Cardiac fibroblast (primary cell): ENCODE results near the gene CSNK1E.

Experiments
- DNase-seq, 2 donors: peaks; one replicate each; pipeline versions ENCODE4 v3.0.0 to v3.0.0-alpha.2; 2010; ENCODE audit warnings: low read depth in 2 of 2
- H3K4me3 ChIP-seq, 2 donors: replicated peaks in 1 of 2; 1 replicate in 1 of 2; 2 replicates in 1 of 2; pipeline ENCODE4 v1.5.1; 2011; ENCODE audit warnings: low read depth in 2 of 2, low read length in 2 of 2, mild to moderate bottlenecking in 2 of 2, moderate library complexity in 1 of 2
- TF ChIP-seq, protein P1 (sequence below): IDR thresholded peaks from one replicate; pipeline ENCODE4 v1.5.1; 2011; ENCODE audit warnings: low read depth, mild to moderate bottlenecking, low read length, inconsistent platforms

The CSNK1E gene

DNA sequence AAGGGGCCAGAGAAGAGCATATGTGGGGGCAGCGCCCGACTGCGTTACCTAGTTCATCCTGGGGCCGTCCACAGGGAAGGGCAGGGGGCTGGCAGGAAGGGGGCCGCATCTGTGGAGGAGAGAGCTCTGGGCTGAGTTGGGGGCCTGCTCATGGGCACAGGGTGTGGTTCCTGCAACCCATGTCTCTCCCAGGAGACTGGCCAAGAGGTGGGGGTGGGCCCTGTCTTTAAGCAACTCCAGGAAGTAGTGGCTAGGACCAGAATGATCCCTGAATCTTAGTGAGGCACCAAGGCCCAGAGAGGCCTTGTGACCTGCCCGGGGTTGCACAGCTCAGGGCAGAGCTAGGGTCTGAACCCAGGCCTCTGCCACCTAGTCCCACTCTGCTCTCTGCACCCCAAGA is 21.9 kb downstream of the CSNK1E start:
- no peak overlapping the region for H3K4me3 ChIP-seq
- TF ChIP-seq, protein P1, sequence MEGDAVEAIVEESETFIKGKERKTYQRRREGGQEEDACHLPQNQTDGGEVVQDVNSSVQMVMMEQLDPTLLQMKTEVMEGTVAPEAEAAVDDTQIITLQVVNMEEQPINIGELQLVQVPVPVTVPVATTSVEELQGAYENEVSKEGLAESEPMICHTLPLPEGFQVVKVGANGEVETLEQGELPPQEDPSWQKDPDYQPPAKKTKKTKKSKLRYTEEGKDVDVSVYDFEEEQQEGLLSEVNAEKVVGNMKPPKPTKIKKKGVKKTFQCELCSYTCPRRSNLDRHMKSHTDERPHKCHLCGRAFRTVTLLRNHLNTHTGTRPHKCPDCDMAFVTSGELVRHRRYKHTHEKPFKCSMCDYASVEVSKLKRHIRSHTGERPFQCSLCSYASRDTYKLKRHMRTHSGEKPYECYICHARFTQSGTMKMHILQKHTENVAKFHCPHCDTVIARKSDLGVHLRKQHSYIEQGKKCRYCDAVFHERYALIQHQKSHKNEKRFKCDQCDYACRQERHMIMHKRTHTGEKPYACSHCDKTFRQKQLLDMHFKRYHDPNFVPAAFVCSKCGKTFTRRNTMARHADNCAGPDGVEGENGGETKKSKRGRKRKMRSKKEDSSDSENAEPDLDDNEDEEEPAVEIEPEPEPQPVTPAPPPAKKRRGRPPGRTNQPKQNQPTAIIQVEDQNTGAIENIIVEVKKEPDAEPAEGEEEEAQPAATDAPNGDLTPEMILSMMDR, result no peak
- DNase-seq, result no peak

DNA sequence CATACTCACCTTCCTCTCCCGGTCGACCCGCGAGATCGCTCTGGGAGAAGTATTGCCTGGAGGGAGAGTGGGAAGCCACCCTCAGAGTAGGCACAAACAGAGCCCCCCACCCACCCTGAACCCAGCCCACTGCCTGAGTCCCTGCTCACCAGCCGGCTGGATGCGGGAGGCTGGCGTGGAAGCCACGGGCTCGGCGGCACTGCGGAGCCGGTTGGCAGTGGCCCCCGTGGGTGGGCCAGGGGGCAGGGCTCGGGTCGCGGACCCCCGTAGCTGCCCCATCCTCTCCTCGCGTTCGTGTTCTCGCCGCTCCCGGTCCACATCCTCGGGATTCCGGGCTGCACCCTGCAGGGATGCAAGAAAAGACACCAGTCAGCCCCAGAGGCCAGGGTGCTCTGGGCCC is 23.0 kb downstream of the CSNK1E start:
- no peak for DNase-seq
- TF ChIP-seq, protein P1, result no peak
- H3K4me3 ChIP-seq, result no peak overlapping the region

DNA sequence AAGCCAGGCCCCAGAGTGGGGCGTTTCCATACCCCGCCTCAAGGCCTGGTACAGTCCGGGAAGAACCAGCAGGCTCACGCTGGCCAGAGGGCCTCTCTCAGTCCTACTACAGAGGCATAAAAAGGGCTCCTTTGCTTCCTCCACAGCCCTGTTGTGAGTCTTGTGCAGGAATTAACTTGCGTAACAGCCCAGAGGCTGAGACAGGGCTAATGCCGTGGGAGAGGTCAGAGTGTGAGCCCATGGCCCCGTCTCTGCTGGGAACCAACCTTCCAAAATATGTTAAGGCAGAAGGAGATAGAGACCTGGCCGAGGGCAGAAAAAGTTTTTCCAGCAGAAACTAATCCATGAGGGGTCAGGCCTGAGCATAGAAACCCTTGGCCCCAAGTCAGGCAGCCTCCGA is 24.5 kb downstream of the CSNK1E start:
- peak; percentile 59 to 79 for DNase-seq
- TF ChIP-seq, protein P1, result no peak
- no peak overlapping the region for H3K4me3 ChIP-seq

DNA sequence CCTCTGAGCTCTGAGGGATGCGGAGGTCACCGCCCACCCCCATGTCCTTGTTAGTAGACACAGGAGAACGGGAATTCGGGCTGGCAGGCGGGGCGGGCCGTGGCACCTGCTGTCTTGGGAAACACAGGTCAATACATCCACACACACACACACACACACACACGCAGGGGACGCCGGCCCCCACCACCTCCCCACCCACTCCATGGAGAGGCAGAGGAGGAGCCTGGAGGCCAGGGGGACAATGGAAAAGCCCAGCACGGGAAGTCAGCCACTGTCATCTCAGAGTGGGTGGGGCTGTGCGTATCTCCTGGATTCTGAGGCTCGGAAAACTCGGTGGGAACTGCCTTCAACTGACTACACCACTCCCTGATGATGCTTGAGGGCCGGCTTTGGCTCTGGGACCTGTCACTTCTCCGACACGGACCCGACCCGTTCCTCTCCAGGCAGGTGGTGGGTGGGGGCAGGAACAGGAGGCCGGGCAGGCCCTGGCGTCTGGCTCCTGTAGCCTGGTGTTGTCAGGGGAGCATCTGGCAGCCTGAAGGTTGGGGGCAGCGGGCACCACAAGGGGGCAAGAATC is 25.9 kb downstream of the CSNK1E start:
- H3K4me3 ChIP-seq, result no peak overlapping the region
- DNase-seq, result no peak
- TF ChIP-seq, protein P1, result no peak

DNA sequence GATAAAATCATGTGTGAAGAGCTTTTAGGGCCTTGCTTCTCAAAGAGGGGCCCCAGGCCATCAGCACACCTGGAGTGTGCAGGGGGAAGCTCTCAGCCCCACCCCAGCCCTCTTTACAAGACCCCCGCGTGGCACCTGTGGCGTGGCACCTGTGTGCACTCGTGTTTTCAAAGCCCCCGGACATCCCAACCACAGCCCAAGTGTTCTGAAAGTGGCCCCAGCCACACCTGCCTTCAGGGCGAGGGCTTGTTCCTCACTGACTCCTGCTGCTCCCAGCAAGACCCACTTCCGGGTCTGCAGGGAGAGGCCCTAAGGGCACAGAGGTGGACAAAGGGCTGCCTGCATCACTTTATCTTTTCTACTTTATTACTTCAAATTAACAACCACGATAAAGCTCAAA is 26.9 kb downstream of the CSNK1E start:
- TF ChIP-seq, protein P1, result no peak
- no peak overlapping the region for H3K4me3 ChIP-seq
- no peak for DNase-seq

DNA sequence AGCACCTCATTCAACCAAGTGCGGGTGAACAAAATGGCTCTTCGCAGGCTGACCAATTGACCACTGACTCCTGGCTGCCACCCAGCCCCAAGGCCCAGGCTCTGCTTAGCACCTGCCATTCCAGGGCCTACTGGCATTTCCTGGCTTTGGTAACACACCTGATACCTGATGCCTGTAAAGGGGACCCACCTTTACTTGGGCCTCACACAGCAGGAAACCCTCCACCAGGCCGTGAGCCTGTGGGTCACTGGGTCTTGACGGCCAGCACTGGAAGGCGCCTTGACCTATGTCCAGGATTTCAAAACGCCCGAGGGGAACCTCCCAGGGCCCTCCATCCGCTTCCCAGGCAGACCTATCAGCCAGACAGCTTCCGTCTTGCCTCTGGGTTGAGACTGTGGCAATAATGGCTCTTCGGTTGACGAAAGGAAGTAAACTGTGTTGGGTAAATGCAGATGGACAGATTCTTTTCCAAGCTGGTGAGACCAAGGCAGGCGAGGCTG is 27.6 kb downstream of the CSNK1E start:
- H3K4me3 ChIP-seq, result no peak overlapping the region
- no peak for DNase-seq
- TF ChIP-seq, protein P1, result no peak
